ENCODE results near the gene IL37.

- TF ChIP-seq CTCF (IDR thresholded peaks at IDR 0.05; ENCODE audit: poor library complexity, severe bottlenecking) = no peak
- TF ChIP-seq REST (IDR thresholded peaks at IDR 0.05; ENCODE audit: borderline replicate concordance) = no peak
- no peak for TF ChIP-seq EZH2 (IDR thresholded peaks at IDR 0.05; ENCODE audit: borderline replicate concordance, insufficient read depth, low read length, poor library complexity, severe bottlenecking)
- TF ChIP-seq RAD21 (conservative IDR thresholded peaks at IDR 0.05) = no peak
- TF ChIP-seq EP300 (conservative IDR thresholded peaks at IDR 0.05; ENCODE audit: poor library complexity, severe bottlenecking) = no peak
- no peak for TF ChIP-seq POLR2AphosphoS5 (IDR thresholded peaks at IDR 0.05)
- no peak for TF ChIP-seq TAF1 (IDR thresholded peaks at IDR 0.05; ENCODE audit: low read depth)
- TF ChIP-seq MXI1 (conservative IDR thresholded peaks at IDR 0.05; ENCODE audit: poor library complexity, severe bottlenecking) = no peak
- no peak for TF ChIP-seq SMC3 (conservative IDR thresholded peaks at IDR 0.05; ENCODE audit: poor library complexity)
These were observed 5.8 kb downstream of the IL37 start for GRCh38 chr2:112916625-112917247.

Data from neural cell (in vitro differentiated cells).